Germinal center (tissue), 1 donor: ENCODE data around the gene MAGIX.
"Not testable (repeated sequence)": the region's sequence is repeated elsewhere in the genome, so short reads cannot be mapped to it uniquely, and the experiment has no call there.

Experiments used
- DNase-seq: peaks from one replicate; pipeline ENCODE4 v3.0.0; 2012; ENCODE audit warnings: mixed read lengths, low spot score

The MAGIX gene

GRCh38 chrX:49160908-49161307, 1.6 kb upstream of the MAGIX start:
- no peak for DNase-seq

- DNase-seq = no peak
These were observed 926 bp upstream of the MAGIX start for GRCh38 chrX:49161632-49162031.

GRCh38 chrX:49163555-49164419, 1.2 kb downstream of the MAGIX start:
- peak; percentile 76 for DNase-seq

- DNase-seq = no peak
These were observed 2.2 kb downstream of the MAGIX start for GRCh38 chrX:49164589-49165360.

GRCh38 chrX:49165901-49166881, 3.6 kb downstream of the MAGIX start:
- peak; percentile 63 for DNase-seq

GRCh38 chrX:49166914-49167739, 4.6 kb downstream of the MAGIX start:
- DNase-seq = peak; percentile 45

GRCh38 chrX:49167740-49168108, 5.2 kb downstream of the MAGIX start:
- DNase-seq = no peak

GRCh38 chrX:49171752-49172279, 9.3 kb downstream of the MAGIX start, which contains the start of gene PLP2:
Gene PLP2 (plus strand): TSS chrX:49171898. CDS start chrX:49172001, 103 bp downstream.
- DNase-seq = peak; percentile 24

- peak; percentile 36 for DNase-seq
These were observed 9.8 kb downstream of the MAGIX start for GRCh38 chrX:49172280-49172780.

GRCh38 chrX:49173544-49173943, 11.0 kb downstream of the MAGIX start:
- not testable (repeated sequence) for DNase-seq

GRCh38 chrX:49174723-49175122, 12.2 kb downstream of the MAGIX start:
- no peak for DNase-seq

GRCh38 chrX:49175435-49176274, 13.1 kb downstream of the MAGIX start:
- no peak for DNase-seq

GRCh38 chrX:49176421-49177326, 14.1 kb downstream of the MAGIX start:
- no peak for DNase-seq

GRCh38 chrX:49177338-49177833, 14.8 kb downstream of the MAGIX start:
- no peak for DNase-seq

- DNase-seq = no peak
These were observed 15.4 kb downstream of the MAGIX start for GRCh38 chrX:49177873-49178480.

- no peak for DNase-seq
These were observed 16.0 kb downstream of the MAGIX start for GRCh38 chrX:49178537-49178936.

- no peak for DNase-seq
These were observed 16.8 kb downstream of the MAGIX start for GRCh38 chrX:49179358-49179757.
